WTC11 (cell line): ENCODE results near the gene HOXB5.

Experiments used
- ATF3 ChIP-seq: sonication (generic); formaldehyde crosslinking; conservative IDR thresholded peaks from 2 replicates; pipeline ENCODE4 v1.8.1; 2022; ENCODE audit warnings: mild to moderate bottlenecking, missing genetic modification reagents
- CTCF ChIP-seq: fragments of 200-600 bp; IDR thresholded peaks from 2 replicates; pipeline ENCODE4 v1.8.0; 2022; ENCODE audit warnings: antibody characterized with exemption
- E2F1 ChIP-seq: sonication (generic); formaldehyde crosslinking; IDR thresholded peaks from 2 replicates; pipeline ENCODE4 v1.8.0; 2022; ENCODE audit warnings: mild to moderate bottlenecking, missing genetic modification reagents
- PRDM15 ChIP-seq: sonication (generic); formaldehyde crosslinking; IDR thresholded peaks from 2 replicates; pipeline ENCODE4 v1.8.0; 2022; ENCODE audit warnings: missing genetic modification reagents
- PREB ChIP-seq: sonication (generic); formaldehyde crosslinking; IDR thresholded peaks from 2 replicates; pipeline ENCODE4 v1.8.1; 2022; ENCODE audit warnings: mild to moderate bottlenecking, missing genetic modification reagents, moderate library complexity, borderline replicate concordance
- ZBTB43 ChIP-seq: sonication (generic); formaldehyde crosslinking; IDR thresholded peaks from 2 replicates; pipeline ENCODE4 v1.8.1; 2023; ENCODE audit warnings: mild to moderate bottlenecking, missing genetic modification reagents

GRCh38 chr17:48558057-48558830 is 35.3 kb downstream of the HOXB5 start:
- TF ChIP-seq ATF3 (no peak), ZBTB43 (CRISPR knock-in tag) (no peak), PREB (CRISPR knock-in tag) (no peak), CTCF (no peak), E2F1 (CRISPR knock-in tag) (no peak), PRDM15 (CRISPR knock-in tag) (no peak)
